HCT116 (cell line): ENCODE results near the gene SLC35G3.
"Not testable (repeated sequence)": the region's sequence is repeated elsewhere in the genome, so short reads cannot be mapped to it uniquely, and the experiment has no call there.

Experiments used
- EZH2 ChIP-seq: fragments of 200-600 bp; sonication (generic); IDR thresholded peaks from 2 replicates; pipeline ENCODE4 v1.6.1; 2017; ENCODE audit warnings: antibody characterized with exemption, mixed run types
- RAD21 ChIP-seq: IDR thresholded peaks from 2 replicates; pipeline ENCODE4 v1.6.1; 2012; ENCODE audit warnings: low read depth, mild to moderate bottlenecking
- SP1 ChIP-seq: IDR thresholded peaks from 2 replicates; pipeline ENCODE4 v1.6.1; 2012; ENCODE audit warnings: low read depth
- SRF ChIP-seq: IDR thresholded peaks from 2 replicates; pipeline ENCODE4 v1.6.1; 2012; ENCODE audit warnings: low read depth
- TF ChIP-seq, protein P1 (sequence below): IDR thresholded peaks from 2 replicates; pipeline ENCODE4 v1.6.1; 2012

DNA sequence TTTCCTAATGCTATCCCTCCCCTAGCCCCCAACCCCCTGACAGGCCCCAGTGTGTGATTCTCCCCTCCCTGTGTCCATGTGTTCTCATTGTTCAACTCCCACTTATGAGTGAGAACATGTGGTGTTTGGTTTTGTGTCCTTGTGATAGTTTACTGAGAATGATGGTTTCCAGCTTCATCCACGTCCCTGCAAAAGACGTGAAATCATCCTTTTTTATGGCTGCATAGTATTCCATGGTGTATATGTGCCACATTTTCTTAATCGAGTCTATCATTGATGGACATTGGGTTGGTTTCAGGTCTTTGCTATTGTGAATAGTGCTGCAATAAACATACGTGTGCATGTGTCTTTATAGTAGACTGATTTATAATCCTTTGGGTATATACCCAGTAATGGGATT lies 40.1 kb upstream of the SLC35G3 start:
- not testable (repeated sequence) for TF ChIP-seq SRF, RAD21, EZH2, SP1
- TF ChIP-seq, protein P1, sequence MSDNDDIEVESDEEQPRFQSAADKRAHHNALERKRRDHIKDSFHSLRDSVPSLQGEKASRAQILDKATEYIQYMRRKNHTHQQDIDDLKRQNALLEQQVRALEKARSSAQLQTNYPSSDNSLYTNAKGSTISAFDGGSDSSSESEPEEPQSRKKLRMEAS = not testable (repeated sequence)
